HG02884 (cell line): Measurements from ENCODE around the gene FNBP1.

ENCODE experiments used
- ATAC-seq: cut with Tn5 transposase; IDR thresholded peaks from one replicate; pipeline ENCODE4 v1.9.1; 2021; ENCODE audit warnings: mild to moderate bottlenecking, moderate library complexity; ENCODE audit not compliant: unreplicated experiment

Gene FNBP1

DNA sequence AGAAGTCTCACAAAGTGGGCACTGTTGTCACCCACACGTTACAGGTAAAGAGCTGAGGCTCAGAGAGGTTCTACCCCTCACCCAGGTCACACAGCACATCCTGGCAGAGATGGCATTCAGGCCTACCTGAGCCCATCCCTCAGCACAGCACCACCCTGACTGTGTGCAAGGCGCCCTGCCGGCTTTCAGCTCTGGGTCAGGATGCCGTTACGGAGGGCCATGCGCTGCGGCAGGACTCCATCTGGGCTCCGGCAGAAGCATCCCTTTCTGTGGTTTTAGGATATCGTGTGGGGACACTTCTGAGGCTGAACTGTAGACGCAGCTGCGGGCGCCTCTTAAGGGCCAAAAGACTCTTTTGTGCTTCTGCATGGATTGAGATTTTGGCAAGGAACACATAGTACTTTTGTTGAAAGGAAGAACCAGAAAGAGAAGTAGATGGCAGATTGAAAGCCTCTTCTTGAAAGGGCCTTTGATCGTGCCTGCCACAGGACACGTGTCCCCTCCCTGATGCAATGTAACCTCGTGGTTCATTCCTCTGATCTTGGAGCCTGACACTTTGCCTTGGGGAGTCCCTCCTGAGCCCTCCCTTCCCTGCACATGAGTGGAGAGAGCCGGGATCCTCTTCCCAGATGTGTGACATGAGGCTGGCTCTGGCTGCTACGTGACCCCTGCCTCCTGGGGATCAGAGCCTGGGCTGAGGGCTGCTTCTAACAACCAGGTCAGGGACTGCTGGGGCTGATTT lies 176.4 kb downstream of the FNBP1 start:
- ATAC-seq = no peak

DNA sequence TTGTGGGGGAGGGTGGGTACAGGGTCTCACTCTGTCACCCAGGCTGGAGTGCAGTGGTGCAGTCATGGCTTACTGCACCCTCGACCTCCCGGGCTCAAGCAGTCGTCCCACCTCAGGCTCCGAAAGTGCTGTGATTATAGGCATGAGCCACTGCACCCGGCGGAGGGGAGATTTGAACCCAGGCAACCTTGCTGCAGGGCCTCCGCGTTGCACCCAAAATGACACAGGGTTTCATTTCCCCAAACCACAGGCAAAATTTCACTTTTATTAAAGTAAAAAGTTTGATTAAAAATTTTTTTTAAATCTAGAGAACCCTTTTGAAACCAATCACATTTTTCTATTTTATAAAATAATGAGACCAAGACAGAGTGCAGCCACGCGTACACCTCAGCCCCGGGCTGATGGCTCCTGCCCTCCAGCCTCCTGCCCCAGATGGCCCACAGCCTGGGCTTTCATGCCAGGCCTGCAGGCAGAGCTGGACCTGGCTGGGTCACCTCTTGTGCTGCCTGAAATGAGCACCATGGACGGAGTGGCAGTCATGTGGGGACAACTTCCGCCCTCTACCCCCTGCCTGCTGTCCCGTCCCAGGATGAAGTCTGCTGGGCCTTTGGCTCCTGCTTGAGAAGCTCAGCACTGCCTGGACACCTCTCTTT lies 177.2 kb downstream of the FNBP1 start:
- ATAC-seq = no peak

DNA sequence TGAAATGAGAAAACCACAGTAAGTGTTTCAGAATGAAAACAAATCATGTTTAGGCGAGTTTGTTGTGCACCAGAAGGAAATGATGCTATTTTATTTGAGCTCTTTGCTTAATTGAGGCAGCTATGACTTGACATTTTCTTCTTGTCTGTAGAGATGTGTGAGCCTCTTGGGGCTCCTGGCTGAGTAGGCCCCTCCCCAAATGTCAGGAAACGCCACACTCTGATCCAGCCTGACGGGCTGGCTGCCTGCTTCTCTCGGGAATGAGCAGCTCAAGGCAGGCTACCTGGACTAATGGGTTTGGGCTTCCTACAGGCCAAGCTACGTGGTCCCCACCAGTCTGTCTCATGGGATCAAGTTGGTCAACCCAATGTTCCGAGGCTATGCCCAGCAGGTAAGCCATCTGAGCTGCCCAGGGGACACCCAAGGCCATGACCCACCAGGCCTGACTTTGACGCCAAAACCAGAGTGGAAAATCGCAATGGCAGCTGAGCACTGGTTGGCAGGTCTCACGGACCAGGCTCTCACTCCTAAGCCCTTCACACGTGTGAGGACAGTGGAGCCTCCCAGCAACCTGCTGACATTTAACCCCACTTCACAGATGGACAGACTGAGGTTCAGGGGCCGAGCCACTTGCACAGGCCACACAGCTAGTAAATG lies 177.9 kb downstream of the FNBP1 start:
- ATAC-seq = no peak

DNA sequence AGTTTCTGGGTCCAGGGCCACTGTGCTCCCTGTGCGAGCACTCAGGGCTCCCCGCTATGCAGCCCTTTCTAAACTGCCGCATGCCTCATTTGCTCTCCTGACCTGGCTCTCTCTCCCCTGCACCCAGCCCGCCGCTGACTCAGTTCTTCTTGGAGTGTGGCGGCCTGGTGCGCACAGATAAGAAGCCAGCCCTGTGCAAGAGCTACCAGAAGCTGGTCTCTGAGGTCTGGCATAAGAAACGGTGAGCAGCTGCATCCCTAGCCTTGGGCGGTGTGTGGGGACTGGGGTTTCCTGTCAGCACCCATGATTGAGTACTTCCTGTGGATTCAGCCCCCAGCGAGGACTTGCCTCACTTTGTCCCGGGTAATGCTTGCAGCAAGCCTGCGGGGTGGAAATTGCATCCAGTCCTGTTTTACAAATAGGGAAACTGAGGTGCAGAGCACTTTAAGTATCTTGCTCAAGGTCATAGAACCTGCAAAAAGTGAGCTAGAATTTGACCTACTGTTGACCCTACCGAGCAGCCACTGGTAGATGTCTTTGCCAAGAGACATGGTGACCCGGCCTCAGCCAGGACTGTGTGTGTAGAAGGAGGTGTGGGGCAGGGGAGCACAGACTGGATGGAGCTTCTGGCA lies 179.8 kb downstream of the FNBP1 start:
- ATAC-seq = no peak

DNA sequence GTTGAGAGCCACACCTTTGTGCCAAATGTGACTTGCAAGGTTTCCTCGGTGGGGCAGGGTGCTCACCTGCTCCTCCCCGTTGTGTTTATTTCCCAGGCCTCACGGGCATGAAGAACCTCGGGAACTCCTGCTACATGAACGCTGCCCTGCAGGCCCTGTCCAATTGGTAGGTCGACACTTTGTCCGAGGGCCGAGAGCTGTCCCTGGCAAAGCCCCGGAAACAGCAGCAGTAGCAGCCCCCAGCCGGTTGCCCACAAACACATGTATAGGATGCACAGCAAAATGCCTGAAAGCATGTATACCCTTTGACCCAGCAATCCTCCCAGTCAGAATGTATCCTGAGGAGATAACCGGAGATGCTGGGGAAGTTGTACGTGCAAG lies 181.6 kb downstream of the FNBP1 start:
- no peak for ATAC-seq

DNA sequence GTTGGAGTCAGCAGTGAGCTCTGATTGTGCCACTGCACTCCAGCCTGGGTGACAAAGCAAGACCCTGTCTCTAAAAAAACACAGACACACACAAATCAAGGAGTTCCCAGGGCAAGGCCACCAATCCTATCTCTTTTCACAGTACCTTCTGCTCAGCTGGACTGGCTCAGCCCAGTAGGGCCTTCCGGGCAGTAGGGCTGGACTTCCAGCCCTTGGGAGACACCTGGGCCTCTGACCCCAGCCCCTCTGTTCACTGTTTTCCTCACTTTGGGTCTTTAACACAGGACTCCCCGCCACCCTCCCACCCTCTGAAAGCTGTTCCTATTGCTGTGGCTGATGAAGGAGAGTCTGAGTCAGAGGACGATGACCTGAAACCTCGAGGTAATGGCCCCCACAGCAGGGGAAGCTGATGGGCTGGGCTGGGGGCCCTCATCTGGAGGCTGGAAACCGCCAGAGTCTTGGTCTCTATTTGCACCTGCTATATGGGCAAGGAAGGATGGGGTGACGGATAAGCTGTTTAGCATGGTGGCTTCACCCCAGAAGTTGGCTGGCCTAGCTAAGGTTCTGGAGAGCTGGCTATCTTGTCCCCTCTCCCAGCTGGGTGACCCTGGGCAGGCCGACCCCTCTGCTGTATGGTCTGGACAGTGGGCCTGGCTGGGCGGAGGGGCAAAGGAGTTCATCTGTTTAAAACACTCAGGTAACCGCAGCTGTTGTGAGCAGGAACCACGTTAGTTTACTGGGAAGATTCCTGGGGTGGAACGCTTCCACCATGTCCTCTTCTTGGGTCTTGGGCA lies 182.1 kb downstream of the FNBP1 start:
- ATAC-seq = no peak

DNA sequence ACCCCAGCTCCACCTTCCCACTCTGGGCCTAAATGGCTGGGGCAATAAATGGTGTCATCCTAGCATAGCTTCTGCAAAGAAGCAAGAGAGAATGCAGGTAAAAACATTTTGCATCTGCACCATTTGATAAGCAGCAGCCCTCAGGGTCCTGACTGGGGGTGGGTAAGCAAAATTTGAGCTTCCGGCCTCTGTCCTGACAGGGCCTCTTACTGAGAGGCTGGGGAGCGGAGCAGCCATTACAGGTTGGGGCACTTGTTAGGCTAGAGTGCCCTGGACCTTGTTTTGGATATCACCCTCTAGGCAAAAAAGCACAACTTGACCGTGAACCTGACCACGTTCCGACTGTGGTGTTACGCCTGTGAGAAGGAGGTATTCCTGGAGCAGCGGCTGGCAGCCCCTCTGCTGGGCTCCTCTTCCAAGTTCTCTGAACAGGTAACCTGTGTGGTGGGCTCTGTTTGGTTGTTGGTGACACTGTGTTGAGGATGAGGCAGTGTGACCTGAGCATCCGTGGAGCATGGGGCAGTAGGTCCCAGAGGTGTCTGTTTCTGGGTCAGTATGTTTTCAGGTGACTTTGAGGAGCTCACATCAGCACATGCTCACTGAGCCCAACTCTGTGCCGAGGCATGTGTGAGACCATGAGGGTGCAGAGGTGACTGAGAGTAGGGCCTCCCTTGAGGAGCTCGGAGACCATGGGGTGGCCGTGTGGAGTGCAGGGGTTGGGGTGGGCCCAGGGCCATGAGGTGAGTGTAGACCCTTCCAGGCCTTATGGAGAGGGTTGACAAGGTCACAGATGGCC lies 184.6 kb downstream of the FNBP1 start:
- ATAC-seq = no peak

DNA sequence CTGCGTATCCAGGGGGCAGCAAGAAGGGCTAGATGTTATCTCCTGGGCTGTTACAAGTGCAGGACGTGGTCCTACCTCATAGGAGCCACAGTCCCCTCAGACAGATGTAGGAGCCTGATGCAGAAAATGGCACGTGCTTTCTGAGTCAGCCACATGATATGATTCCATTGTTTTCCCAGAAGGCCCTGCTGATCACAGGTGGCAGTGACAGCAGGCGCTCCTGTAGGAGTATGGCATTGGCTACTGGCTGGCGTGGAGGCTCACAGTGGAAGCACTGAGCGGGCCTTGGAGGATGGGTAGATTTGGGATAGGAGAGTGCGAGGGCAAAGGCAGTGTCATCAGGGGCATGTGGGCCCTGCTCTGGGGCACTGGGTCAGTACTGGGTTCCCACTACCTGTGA lies 185.8 kb downstream of the FNBP1 start:
- ATAC-seq = no peak

DNA sequence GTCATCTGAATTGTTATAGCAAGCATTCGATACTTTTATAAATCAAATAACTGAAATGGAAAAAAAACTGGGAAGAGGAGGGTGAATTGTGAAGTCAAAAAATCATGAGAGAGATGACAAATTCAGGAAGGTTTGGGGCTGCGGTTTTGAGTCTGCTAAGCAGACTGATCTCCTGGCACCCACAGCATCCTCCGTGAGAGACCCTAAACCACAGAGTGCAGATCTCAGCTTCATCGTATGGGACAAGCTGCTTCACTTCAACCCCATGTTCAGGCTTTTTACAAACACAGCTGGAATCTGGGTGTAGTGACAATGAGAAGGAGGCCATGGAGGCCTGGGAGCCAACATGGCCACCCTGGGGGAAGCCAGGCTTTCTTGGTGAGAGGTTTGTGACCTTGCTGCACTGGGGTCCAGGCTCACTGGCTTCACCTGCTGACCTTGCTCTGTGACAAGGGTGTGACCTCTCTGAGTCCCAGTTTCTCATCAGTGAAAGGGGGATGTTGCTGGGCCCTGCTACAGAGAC lies 188.3 kb downstream of the FNBP1 start:
- no peak for ATAC-seq

DNA sequence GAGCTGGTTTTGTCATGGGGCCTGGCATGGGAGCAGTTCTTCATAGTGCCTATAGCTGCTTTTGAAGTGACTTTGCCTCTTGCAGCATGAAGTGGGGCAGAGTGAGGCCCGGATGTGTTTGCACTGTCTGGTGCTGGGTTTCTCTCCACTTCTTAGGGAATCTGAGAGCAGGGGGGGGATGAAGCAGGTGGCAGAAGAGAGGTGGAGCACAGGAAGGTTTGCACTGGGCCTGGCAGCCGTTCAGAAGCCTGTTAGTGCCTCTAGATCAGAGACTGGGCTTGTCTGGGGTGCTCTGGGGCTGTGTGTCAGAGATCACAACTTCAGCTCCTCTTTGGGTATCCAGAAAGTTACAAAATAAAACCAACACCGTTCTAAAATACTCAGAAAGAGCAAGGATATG lies 189.4 kb downstream of the FNBP1 start:
- no peak for ATAC-seq

DNA sequence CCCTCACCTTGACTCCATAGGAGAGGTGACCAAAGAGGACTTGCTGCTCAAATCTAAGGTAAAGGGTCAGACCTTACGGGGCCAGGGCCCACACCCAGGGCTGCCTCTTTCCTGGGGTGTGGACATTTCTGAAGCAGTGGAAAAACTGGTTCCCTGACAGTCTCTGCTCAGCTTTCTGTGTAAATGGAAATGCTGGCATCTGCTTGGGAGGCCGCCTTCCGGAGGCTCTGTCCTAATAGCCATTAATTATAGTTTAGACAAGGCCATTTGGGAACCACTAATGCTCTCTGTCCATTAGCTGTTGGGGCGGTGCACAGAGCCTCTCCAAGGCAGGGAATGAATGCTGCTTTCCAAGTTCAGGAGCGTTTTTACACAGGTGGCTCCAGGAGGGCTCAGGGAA lies 190.4 kb downstream of the FNBP1 start:
- ATAC-seq = no peak

DNA sequence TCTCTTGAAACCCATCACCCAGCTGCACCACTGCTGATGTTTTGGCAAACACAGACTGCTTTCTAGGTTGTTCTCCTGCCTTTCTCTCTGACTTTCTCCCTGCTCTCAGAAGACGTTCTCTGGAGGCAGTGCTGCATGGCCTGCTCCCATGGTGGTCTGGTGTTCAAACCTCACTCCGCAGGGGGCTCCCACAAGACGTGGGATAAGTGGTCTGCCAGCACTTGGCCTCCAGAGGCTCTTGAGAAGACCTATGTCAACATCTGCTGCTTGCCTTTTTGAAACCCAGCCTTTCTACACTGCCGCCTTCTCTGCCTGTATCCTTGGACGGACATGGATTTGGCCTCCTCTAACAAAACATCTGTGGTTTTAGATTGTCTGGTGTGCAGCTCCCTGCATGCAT lies 191.2 kb downstream of the FNBP1 start:
- no peak for ATAC-seq

DNA sequence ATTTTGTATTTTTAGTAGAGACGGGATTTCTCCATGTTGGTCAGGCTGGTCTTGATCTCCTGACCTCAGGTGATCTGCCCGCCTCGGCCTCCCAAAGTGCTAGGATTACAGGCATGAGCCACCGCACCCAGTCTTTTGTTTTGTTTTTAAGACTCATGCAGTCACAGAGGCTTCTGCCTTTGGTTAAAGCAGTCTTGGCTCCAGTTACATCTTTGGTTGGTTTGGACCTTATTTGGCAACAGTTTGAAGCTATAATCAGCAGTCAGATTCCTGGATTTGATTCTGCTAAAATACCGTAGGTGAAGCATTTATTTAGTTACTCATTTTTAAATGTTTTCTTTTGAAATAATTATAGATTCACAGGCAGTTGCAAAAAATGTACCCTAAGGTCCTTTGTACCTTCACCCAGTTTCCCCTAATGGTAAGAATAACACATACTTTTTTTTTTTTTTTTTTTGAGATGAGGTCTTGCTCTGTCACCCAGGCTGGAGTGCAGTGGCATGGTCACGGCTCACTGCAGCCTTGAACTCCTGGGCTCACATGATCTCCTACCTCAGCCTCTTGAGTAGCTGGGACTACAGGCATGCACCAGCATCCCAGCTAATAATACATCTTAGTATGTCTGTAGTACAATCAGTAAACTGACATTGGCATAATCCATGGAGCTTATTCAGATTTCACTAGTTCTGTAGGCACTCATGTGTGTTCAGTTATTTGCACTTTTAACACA lies 192.0 kb downstream of the FNBP1 start:
- ATAC-seq = no peak

DNA sequence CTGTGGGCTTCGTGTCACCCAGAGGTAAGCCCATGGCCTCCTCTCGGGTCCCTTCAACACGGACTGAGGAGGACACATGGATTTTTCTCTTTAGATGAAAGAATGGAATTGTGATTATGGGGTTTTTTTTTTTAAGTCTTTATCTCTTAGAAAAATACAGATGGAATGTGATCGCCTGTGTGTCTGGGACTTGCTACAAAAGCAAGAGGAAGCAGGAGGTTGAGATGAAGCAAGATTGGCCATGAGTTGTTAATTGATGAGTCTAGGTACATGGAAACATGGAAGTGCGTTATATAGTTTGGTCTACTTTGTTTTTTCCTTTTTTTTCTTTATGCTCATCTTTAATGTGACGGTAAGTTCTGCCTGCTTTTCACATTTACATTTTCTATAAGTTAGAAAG lies 193.1 kb downstream of the FNBP1 start:
- no peak for ATAC-seq

DNA sequence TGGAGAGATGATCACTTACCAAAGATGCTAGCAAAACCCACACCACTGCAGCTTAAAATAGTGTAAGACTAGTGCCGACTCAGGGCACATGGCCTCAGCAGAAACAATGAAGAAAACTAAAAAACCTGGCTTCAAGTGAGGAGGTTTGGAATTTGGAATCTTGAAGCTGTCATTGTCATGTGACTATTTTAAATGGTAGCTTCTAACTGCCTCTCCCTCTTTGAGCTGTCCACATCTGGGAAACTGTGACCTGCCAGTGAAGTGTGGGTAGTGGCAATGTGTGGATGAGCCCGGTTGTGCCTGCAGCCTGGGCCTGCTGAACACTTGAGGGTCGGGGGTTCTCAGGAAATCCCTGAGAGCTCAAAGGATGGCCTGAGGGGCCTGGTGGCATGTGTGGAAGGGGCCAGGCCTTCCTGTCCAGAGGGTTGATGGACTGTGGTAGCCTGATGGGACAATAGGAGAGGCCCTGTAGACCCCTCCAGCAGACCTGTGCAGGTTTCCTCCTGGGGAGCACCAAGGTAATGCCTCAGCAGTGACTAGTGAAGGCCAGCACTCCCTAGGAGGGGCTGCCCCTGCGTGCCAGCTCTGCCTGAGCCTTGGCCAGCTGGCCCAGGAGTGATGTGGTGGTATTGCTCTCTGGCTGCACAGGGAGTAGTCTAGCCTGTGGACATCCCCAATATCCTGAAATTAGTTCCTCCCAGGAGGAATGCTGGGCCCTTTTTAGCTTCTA lies 194.1 kb downstream of the FNBP1 start:
- ATAC-seq = no peak

DNA sequence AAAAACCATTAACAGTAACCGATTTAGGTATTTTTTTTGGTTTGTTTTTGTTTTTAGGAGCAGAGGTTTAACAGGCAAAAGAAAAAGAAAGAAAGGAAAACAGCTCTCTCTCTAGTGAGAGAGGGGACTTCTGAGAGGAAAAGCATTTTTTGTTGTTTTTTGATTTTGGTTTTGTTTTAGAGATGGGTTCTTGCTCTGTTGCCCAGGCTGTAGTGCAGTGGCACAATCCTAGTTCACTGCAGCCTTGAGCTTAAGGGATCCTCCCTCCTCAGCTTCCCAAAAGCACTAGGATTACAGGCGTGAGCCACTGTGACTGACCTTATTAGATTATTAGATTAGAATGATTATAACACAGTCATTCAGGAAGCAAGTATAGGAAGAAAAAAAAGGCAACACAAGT lies 197.6 kb downstream of the FNBP1 start:
- ATAC-seq = no peak

DNA sequence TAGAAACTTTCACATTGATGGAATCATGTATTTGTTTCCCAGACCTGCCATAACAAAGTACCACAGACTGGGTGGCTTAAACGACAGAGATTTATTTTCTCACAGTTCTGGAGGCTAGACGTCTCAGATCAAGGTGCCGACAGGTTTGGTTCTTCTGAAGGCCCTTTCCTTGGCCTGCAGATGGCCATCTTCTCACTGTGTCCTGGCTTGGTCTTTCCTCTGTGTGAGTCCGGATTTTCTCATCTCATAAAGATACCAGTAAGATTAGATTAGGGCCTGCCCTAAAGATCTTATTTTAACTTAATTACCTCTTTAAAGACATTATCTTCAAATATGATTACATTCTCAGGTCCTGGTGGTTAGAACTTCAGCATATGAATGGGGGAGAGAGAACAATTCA lies 201.9 kb downstream of the FNBP1 start:
- no peak for ATAC-seq

DNA sequence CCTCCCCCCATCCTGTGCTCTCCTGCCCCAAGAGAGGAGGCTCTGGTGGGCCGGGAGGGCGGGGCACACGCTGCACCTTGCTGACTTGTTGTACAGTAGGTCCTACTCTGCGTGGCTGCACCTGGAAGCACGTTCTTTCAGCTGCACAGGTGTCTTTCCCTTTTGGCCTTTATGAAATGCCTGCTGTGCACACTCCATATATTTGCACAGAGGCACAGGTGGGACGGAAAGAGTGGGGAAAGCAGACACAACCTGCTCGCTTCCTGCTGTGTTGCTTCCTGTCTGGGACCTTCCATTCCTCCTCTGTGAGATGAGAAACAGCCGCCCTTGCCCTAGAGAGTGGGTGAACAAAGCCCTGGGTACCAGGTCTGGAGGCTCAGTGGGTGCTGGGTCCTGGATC lies 203.0 kb downstream of the FNBP1 start:
- ATAC-seq = no peak
